HepG2 (cell line): Measurements from ENCODE around the gene CCDC117. TPM values are rescaled to one million over a fixed set of nuclear protein-coding genes. Genes with fewer than 3 reads are reported as not detected.
A peak's percentile ranks its signal among the peaks of the same experiment; 100 is the strongest.

ENCODE experiments used
- ARNT2 ChIP-seq: sonication (generic); formaldehyde crosslinking; IDR thresholded peaks from 2 replicates; pipeline ENCODE4 v1.8.0; 2022; ENCODE audit warnings: mild to moderate bottlenecking, low read depth, missing genetic modification reagents, moderate library complexity
- DRAP1 ChIP-seq: IDR thresholded peaks from 2 replicates; pipeline ENCODE4 v1.6.1; 2016; ENCODE audit warnings: missing genetic modification reagents, missing compliant biosample characterization
- RARG ChIP-seq: sonication (generic); formaldehyde crosslinking; IDR thresholded peaks from 2 replicates; pipeline ENCODE4 v1.4.0; 2020; ENCODE audit warnings: low read depth, mild to moderate bottlenecking, missing genetic modification reagents
- TFE3 ChIP-seq: IDR thresholded peaks from 2 replicates; pipeline ENCODE4 v1.6.1; 2016
- ZBTB49 ChIP-seq: sonication (generic); formaldehyde crosslinking; IDR thresholded peaks from 2 replicates; pipeline ENCODE4 v1.4.0; 2020; ENCODE audit warnings: missing genetic modification reagents, borderline replicate concordance
- ZNF224 ChIP-seq: sonication (generic); formaldehyde crosslinking; IDR thresholded peaks from 2 replicates; pipeline ENCODE4 v1.5.0; 2020; ENCODE audit warnings: mild to moderate bottlenecking, missing genetic modification reagents
- ZNF30 ChIP-seq: sonication (generic); formaldehyde crosslinking; IDR thresholded peaks from 2 replicates; pipeline ENCODE4 v1.5.0; 2020; ENCODE audit warnings: mild to moderate bottlenecking, missing genetic modification reagents
- ZNF678 ChIP-seq: sonication (generic); formaldehyde crosslinking; IDR thresholded peaks from 2 replicates; pipeline ENCODE4 v1.4.0; 2020; ENCODE audit warnings: mild to moderate bottlenecking, missing genetic modification reagents
- ZNF720 ChIP-seq: sonication (generic); formaldehyde crosslinking; IDR thresholded peaks from 2 replicates; pipeline ENCODE4 v1.4.0; 2020; ENCODE audit warnings: missing genetic modification reagents
- ZNF788 ChIP-seq: sonication (generic); formaldehyde crosslinking; IDR thresholded peaks from 2 replicates; pipeline ENCODE4 v1.5.0; 2020; ENCODE audit warnings: mild to moderate bottlenecking, missing genetic modification reagents, borderline replicate concordance
- polyA plus RNA-seq, 8 experiments: library from polyadenylated mRNA; depleted of rRNA in 3 of 8; stranded (reverse) in 7 of 8; unstranded in 1 of 8; fragments of >200 nt; fragmentation: Illumina TruSeq in 4 of 8; extraction: Trizol in 4 of 8; gene quantifications; 2 replicates each; pipeline versions ENCODE4 v1.2.1 to v1.2.3, GENCODE V29; 2011 to 2016; ENCODE audit warnings: low read depth in 4 of 8, missing spikeins in 1 of 8, mixed read lengths in 1 of 8; ENCODE audit not compliant: insufficient read depth in 1 of 8
- total RNA-seq, 5 experiments: library from RNA; depleted of rRNA; stranded (reverse); fragments of >200 nt; fragmentation: Illumina TruSeq; extraction: Trizol; gene quantifications; 2 replicates each; pipeline ENCODE4 v1.2.3, GENCODE V29; 2016; ENCODE audit warnings: low read depth in 1 of 5
- TF ChIP-seq, protein P1 (sequence below): sonication (generic); formaldehyde crosslinking; IDR thresholded peaks from one replicate; pipeline ENCODE4 v1.5.1; 2020; ENCODE audit warnings: mild to moderate bottlenecking, missing genetic modification reagents; ENCODE audit errors: not compliant biosample characterization
- TF ChIP-seq, protein P2 (sequence below): sonication (generic); formaldehyde crosslinking; IDR thresholded peaks from 2 replicates; pipeline ENCODE4 v1.8.1; 2023; ENCODE audit warnings: missing genetic modification reagents, inconsistent platforms, borderline replicate concordance

CCDC117 gene
- total and polyA plus RNA-seq, 2 of the 13 experiments (the other 11 are each of a cell fraction or from before 2014, with no cell fraction given) = 12.6 to 34.2 TPM

DNA sequence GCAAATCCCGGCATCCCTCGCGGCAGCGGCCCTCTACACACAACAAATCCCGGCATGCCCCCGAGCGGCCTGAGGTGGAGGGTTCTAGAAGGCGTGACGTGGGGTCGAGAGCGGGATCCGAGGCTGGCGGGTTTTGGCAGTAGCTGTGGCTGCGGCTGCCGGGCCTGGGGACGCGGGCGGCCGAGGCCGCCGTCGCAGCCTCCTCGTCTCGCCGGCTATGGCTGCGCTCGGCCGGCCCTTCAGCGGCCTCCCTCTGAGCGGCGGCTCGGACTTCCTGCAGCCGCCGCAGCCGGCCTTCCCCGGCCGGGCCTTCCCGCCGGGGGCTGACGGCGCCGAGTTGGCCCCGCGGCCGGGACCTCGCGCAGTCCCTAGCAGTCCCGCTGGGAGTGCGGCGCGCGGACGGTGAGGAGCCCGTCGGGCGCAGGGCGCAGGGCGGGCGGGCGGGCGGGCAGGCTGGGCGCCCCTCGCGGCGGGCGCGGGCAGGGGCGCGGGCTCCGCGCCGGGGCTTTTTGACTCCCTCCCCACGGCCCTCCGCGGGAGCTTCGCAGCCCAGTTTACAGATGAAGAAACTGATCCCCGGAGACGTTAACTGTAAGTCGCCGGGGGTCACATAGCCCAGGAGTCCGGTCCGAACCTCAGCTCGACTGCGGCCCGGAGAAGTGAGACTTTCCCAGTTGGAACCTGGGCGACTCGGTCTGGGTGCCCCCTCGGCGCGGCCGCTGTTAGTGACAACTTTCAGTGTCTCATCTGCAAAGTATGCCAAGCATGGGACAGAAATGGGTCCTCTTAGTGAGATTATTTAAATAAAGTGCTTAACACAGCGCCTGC lies at the start of gene CCDC117 (continued):
- TF ChIP-seq RARG (CRISPR knock-in tag) (no peak), ZNF224 (CRISPR knock-in tag) (no peak), ZNF720 (no peak), ARNT2 (CRISPR knock-in tag) (peak; percentile 68; the same call in 1 of the 2 replicates), ZNF30 (CRISPR knock-in tag) (no peak), TFE3 (CRISPR knock-in tag) (0 out of 2 replicates have a peak, but pooled peaks have one; percentile 39), ZBTB49 (CRISPR knock-in tag) (no peak), DRAP1 (CRISPR knock-in tag) (peak; percentile 83), ZNF788 (peak; percentile 84; the same call in 1 of the 2 replicates), ZNF678 (CRISPR knock-in tag) (peak; percentile 96)
- TF ChIP-seq, protein P1, sequence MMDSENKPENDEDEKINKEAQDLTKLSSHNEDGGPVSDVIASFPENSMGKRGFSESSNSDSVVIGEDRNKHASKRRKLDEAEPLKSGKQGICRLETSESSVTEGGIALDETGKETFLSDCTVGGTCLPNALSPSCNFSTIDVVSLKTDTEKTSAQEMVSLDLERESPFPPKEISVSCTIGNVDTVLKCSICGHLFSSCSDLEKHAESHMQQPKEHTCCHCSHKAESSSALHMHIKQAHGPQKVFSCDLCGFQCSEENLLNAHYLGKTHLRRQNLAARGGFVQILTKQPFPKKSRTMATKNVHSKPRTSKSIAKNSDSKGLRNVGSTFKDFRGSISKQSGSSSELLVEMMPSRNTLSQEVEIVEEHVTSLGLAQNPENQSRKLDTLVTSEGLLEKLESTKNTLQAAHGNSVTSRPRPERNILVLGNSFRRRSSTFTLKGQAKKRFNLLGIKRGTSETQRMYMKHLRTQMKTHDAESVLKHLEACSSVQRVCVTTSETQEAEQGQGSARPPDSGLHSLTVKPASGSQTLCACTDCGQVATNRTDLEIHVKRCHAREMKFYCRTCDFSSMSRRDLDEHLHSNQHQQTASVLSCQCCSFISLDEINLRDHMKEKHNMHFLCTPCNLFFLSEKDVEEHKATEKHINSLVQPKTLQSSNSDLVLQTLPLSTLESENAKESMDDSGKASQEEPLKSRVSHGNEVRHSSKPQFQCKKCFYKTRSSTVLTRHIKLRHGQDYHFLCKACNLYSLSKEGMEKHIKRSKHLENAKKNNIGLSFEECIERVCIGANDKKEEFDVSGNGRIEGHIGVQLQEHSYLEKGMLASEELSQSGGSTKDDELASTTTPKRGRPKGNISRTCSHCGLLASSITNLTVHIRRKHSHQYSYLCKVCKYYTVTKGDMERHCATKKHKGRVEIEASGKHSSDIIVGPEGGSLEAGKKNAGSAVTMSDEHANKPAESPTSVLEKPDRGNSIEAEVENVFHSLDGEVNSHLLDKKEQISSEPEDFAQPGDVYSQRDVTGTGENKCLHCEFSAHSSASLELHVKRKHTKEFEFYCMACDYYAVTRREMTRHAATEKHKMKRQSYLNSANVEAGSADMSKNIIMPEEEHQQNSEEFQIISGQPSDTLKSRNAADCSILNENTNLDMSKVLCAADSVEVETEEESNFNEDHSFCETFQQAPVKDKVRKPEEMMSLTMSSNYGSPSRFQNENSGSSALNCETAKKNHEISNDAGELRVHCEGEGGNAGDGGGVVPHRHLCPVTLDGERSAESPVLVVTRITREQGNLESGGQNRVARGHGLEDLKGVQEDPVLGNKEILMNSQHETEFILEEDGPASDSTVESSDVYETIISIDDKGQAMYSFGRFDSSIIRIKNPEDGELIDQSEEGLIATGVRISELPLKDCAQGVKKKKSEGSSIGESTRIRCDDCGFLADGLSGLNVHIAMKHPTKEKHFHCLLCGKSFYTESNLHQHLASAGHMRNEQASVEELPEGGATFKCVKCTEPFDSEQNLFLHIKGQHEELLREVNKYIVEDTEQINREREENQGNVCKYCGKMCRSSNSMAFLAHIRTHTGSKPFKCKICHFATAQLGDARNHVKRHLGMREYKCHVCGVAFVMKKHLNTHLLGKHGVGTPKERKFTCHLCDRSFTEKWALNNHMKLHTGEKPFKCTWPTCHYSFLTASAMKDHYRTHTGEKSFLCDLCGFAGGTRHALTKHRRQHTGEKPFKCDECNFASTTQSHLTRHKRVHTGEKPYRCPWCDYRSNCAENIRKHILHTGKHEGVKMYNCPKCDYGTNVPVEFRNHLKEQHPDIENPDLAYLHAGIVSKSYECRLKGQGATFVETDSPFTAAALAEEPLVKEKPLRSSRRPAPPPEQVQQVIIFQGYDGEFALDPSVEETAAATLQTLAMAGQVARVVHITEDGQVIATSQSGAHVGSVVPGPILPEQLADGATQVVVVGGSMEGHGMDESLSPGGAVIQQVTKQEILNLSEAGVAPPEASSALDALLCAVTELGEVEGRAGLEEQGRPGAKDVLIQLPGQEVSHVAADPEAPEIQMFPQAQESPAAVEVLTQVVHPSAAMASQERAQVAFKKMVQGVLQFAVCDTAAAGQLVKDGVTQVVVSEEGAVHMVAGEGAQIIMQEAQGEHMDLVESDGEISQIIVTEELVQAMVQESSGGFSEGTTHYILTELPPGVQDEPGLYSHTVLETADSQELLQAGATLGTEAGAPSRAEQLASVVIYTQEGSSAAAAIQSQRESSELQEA (CRISPR knock-in tag) = no peak
- TF ChIP-seq, protein P2, sequence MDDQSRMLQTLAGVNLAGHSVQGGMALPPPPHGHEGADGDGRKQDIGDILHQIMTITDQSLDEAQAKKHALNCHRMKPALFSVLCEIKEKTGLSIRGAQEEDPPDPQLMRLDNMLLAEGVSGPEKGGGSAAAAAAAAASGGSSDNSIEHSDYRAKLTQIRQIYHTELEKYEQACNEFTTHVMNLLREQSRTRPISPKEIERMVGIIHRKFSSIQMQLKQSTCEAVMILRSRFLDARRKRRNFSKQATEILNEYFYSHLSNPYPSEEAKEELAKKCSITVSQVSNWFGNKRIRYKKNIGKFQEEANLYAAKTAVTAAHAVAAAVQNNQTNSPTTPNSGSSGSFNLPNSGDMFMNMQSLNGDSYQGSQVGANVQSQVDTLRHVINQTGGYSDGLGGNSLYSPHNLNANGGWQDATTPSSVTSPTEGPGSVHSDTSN (CRISPR knock-in tag) = no peak
